ENCODE data around the gene CLEC17A. TPM values are rescaled to one million over a fixed set of nuclear protein-coding genes. Genes with fewer than 3 reads are reported as not detected.
"Not testable (repeated sequence)": the region's sequence is repeated elsewhere in the genome, so short reads cannot be mapped to it uniquely, and the experiment has no call there.

CLEC17A gene
- total and polyA plus RNA-seq, 2 experiments from 2014 or later, result not detected

DNA sequence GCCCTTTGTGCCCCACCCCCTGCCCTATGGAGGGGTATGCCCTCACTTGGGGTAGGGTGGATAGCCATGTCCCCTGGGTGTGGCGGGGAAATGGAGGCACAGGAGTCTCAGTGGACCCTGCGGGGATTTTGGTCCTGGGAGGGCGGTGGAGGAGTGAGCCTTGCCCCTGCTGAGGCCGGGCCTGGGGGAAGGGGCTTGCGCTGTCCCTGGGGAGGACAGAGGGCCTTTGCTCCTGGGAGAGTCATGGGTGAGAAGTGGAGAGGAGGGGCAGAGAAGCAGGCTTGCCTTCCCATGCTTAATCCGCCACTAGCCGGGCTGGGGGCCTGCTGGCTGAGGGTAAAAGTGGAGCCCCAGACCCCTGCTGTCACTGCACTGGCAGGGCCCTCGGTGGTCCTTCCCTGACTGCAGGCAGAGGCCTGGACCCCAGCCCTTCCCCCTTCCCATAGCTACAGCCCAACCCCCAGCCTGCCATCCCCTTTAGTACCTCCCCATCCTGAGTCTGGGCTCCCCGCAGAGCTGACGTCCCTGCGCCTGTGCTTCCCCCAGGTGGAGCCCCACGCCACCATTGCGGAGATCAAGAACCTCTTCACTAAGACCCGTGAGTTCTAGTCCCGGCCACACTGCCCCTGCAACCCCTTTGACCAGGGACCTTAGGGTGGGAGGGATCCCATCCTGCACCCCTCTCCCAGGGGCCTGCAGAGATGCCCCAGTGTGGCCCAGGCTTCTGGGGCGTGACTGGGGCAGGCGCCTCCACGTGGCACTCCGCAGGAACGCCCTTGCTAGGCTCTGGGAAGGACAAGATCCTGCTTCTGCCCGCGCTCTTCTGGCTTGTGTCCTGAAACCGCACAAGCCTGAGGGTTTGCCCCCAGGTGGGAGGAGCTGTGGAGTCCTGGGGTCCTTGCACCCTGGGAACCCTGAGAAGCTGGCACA, 20.0 kb upstream of the CLEC17A start:
- Histone ChIP-seq H3K79me2 (peaks cover 37% of the 10 kb centered on the region), H2AFZ (no peak overlapping the region), H3K9me2 (replicated peaks; ENCODE audit: insufficient read depth) (no peaks in the 10 kb centered on the region), H3K36me3 (replicated peaks; ENCODE audit: insufficient read depth, low read depth) (no peaks in the 10 kb centered on the region), H3K4me1 (ENCODE audit: insufficient read depth) (no peaks in the 10 kb centered on the region), H4K20me1 (ENCODE audit: insufficient read depth, poor library complexity, severe bottlenecking) (peaks cover 2% of the 10 kb centered on the region), H3K4me3 (no peak overlapping the region), H3K4me2 (no peak overlapping the region), H3K27me3 (no peaks in the 10 kb centered on the region), H3K9me3 (ENCODE audit: low read depth) (no peaks in the 10 kb centered on the region), H3K27ac (no peak overlapping the region)
- 88% methylated on average over 20 of the region's 23 CpGs for WGBS (ENCODE audit: low lambda C conversion rate, missing lambda C conversion rate)
- TF ChIP-seq EZH2phosphoT487 (IDR thresholded peaks at IDR 0.05; ENCODE audit: low read depth, severe bottlenecking, unreplicated experiment) (no peak), EZH2 (IDR thresholded peaks at IDR 0.05; ENCODE audit: borderline replicate concordance) (no peak)
- TF ChIP-seq, protein P1, sequence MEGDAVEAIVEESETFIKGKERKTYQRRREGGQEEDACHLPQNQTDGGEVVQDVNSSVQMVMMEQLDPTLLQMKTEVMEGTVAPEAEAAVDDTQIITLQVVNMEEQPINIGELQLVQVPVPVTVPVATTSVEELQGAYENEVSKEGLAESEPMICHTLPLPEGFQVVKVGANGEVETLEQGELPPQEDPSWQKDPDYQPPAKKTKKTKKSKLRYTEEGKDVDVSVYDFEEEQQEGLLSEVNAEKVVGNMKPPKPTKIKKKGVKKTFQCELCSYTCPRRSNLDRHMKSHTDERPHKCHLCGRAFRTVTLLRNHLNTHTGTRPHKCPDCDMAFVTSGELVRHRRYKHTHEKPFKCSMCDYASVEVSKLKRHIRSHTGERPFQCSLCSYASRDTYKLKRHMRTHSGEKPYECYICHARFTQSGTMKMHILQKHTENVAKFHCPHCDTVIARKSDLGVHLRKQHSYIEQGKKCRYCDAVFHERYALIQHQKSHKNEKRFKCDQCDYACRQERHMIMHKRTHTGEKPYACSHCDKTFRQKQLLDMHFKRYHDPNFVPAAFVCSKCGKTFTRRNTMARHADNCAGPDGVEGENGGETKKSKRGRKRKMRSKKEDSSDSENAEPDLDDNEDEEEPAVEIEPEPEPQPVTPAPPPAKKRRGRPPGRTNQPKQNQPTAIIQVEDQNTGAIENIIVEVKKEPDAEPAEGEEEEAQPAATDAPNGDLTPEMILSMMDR (IDR thresholded peaks at IDR 0.05; ENCODE audit: poor library complexity), result no peak
- no peak for DNase-seq (ENCODE audit: low spot score)

DNA sequence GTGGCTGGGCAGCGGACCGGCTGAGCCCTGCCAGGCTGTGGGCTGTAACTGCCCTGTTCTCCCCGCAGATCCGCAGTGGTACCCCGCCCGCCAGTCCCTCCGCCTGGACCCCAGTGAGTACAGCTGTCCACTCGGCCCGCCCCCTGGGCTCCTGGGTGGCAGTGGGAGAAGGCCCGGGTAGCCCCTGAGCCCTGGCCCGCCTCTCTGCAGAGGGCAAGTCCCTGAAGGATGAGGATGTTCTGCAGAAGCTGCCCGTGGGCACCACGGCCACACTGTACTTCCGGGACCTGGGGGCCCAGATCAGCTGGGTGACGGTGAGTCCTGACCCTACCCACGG, 19.3 kb upstream of the CLEC17A start:
- 92% methylated on average over 16 of the region's 16 CpGs for WGBS (ENCODE audit: low lambda C conversion rate, missing lambda C conversion rate)
- H3K9me2 ChIP-seq (replicated peaks; ENCODE audit: insufficient read depth), result no peaks in the 10 kb centered on the region

DNA sequence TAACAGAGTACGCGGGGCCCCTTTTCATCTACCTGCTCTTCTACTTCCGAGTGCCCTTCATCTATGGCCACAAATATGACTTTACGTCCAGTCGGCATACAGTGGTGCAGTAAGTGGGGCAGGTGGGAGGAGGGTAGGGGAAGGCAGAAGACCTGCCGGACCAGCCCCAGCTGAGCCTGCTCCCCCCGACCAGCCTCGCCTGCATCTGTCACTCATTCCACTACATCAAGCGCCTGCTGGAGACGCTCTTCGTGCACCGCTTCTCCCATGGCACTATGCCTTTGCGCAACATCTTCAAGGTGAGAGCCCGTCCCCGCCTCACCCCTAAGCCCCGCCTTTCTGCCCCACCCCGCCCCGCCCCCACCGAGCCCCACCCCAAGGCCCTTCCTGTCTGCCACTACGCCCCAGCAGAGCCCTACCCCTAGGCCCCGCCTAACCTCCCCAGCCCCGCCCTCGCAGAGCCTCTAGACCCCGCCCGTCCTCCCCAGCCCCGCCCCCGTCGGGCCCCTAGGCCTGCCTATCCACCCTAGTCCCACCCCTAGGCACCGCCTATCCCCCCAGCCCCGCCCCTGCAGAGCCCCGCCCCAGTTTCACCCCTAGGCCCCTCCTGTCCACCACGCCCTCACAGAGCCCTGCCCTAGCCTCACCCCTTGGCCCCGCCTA, 18.8 kb upstream of the CLEC17A start:
- H3K4me1 ChIP-seq (ENCODE audit: insufficient read depth), result no peaks in the 10 kb centered on the region
- no peaks in the 10 kb centered on the region for H3K9me3 ChIP-seq (ENCODE audit: low read depth)
- no peak overlapping the region for H3K4me2 ChIP-seq
- no peaks in the 10 kb centered on the region for H3K9me2 ChIP-seq (replicated peaks; ENCODE audit: insufficient read depth)
- TF ChIP-seq EZH2 (IDR thresholded peaks at IDR 0.05; ENCODE audit: borderline replicate concordance) (no peak), EZH2phosphoT487 (IDR thresholded peaks at IDR 0.05; ENCODE audit: low read depth, severe bottlenecking, unreplicated experiment) (no peak)
- TF ChIP-seq, protein P1 (IDR thresholded peaks at IDR 0.05; ENCODE audit: poor library complexity), result no peak
- H2AFZ ChIP-seq, result no peak overlapping the region
- H3K4me3 ChIP-seq, result no peak overlapping the region
- WGBS (ENCODE audit: low lambda C conversion rate, missing lambda C conversion rate), result 97% methylated on average over 6 of the region's 33 CpGs
- peaks cover 5% of the 10 kb centered on the region for H4K20me1 ChIP-seq (ENCODE audit: insufficient read depth, poor library complexity, severe bottlenecking)
- peak; percentile 23 for DNase-seq (ENCODE audit: low spot score)
- H3K27ac ChIP-seq, result no peak overlapping the region
- H3K27me3 ChIP-seq, result no peaks in the 10 kb centered on the region
- peaks cover 30% of the 10 kb centered on the region for H3K79me2 ChIP-seq
- no peaks in the 10 kb centered on the region for H3K36me3 ChIP-seq (replicated peaks; ENCODE audit: insufficient read depth, low read depth)

More for the DNA sequence above, 19.3 kb upstream of the CLEC17A start:
- Histone ChIP-seq H3K4me1 (ENCODE audit: insufficient read depth) (no peaks in the 10 kb centered on the region), H4K20me1 (ENCODE audit: insufficient read depth, poor library complexity, severe bottlenecking) (peaks cover 5% of the 10 kb centered on the region), H3K27ac (no peak overlapping the region), H3K4me3 (no peak overlapping the region), H3K36me3 (replicated peaks; ENCODE audit: insufficient read depth, low read depth) (no peaks in the 10 kb centered on the region), H3K27me3 (no peaks in the 10 kb centered on the region), H3K79me2 (peaks cover 31% of the 10 kb centered on the region), H3K4me2 (no peak overlapping the region), H2AFZ (no peak overlapping the region), H3K9me3 (ENCODE audit: low read depth) (no peaks in the 10 kb centered on the region)
- TF ChIP-seq EZH2 (IDR thresholded peaks at IDR 0.05; ENCODE audit: borderline replicate concordance) (no peak), EZH2phosphoT487 (IDR thresholded peaks at IDR 0.05; ENCODE audit: low read depth, severe bottlenecking, unreplicated experiment) (no peak)
- TF ChIP-seq, protein P1 (IDR thresholded peaks at IDR 0.05; ENCODE audit: poor library complexity), result no peak
- DNase-seq (ENCODE audit: low spot score), result no peak

DNA sequence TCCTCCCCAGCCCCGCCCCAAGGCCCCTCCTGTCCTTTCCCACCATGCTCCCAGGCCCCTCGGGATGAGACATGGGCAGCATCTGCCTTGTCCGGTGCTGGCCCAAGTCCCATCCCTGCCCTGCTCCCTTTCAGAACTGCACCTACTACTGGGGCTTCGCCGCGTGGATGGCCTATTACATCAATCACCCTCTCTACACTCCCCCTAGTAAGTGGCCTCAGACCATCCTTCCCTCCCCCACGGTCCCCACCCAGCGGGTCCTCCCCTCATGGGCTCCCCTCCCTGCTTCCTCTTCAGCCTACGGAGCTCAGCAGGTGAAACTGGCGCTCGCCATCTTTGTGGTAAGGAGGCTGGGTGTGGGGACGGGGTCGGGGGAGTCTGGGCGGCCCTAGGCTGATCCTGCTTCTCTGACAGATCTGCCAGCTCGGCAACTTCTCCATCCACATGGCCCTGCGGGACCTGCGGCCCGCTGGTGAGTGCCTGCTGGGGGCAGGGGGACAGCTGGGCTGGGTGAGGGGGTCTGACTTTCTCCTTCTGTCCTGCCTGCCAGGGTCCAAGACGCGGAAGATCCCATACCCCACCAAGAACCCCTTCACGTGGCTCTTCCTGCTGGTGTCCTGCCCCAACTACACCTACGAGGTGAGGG, 18.1 kb upstream of the CLEC17A start:
- H3K4me2 ChIP-seq; H4K20me1 ChIP-seq (ENCODE audit: insufficient read depth, poor library complexity, severe bottlenecking); H3K4me3 ChIP-seq; DNase-seq (ENCODE audit: low spot score); H3K4me1 ChIP-seq (ENCODE audit: insufficient read depth); H3K9me2 ChIP-seq (replicated peaks; ENCODE audit: insufficient read depth); H3K27ac ChIP-seq; H3K9me3 ChIP-seq (ENCODE audit: low read depth); H3K27me3 ChIP-seq; H3K36me3 ChIP-seq (replicated peaks; ENCODE audit: insufficient read depth, low read depth); H2AFZ ChIP-seq: not testable (repeated sequence)
- H3K79me2 ChIP-seq, result peaks cover 30% of the 10 kb centered on the region
- 93% methylated on average over 13 of the region's 22 CpGs for WGBS (ENCODE audit: low lambda C conversion rate, missing lambda C conversion rate)

Data from hepatocyte (in vitro differentiated cells).